ENCODE measurements around the gene CCDC149. TPM values are rescaled to one million over a fixed set of nuclear protein-coding genes. Genes with fewer than 3 reads are reported as not detected.

CCDC149 gene
- total RNA-seq, 2 donors from 2014 or later, result 13.3 to 13.5 TPM

- TF ChIP-seq, protein P1, sequence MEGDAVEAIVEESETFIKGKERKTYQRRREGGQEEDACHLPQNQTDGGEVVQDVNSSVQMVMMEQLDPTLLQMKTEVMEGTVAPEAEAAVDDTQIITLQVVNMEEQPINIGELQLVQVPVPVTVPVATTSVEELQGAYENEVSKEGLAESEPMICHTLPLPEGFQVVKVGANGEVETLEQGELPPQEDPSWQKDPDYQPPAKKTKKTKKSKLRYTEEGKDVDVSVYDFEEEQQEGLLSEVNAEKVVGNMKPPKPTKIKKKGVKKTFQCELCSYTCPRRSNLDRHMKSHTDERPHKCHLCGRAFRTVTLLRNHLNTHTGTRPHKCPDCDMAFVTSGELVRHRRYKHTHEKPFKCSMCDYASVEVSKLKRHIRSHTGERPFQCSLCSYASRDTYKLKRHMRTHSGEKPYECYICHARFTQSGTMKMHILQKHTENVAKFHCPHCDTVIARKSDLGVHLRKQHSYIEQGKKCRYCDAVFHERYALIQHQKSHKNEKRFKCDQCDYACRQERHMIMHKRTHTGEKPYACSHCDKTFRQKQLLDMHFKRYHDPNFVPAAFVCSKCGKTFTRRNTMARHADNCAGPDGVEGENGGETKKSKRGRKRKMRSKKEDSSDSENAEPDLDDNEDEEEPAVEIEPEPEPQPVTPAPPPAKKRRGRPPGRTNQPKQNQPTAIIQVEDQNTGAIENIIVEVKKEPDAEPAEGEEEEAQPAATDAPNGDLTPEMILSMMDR (IDR thresholded peaks at IDR 0.05), result no peak
- H3K27me3 ChIP-seq, result no peaks in the 10 kb centered on the region
- no peak overlapping the region for H3K27ac ChIP-seq
- no peak overlapping the region for H3K9ac ChIP-seq (ENCODE audit: low read depth in 2 of 2, low read length in 2 of 2)
- no peaks in the 10 kb centered on the region for H3K4me1 ChIP-seq
- no peaks in the 10 kb centered on the region for H3K36me3 ChIP-seq
- DNase-seq, result no peak
- no peak overlapping the region for H3K4me3 ChIP-seq
- H3K9me3 ChIP-seq, result no peaks in the 10 kb centered on the region
- intact Hi-C loops (cut with DNase I), result no loop called here
Measured at GRCh38 chr4:24770667-24771066, 142.2 kb downstream of the CCDC149 start.

- no peaks in the 10 kb centered on the region for H3K4me1 ChIP-seq
- H3K4me3 ChIP-seq, result no peak overlapping the region
- H3K9ac ChIP-seq (ENCODE audit: low read depth in 2 of 2, low read length in 2 of 2), result no peak overlapping the region
- H3K27ac ChIP-seq, result no peak overlapping the region
- no peaks in the 10 kb centered on the region for H3K9me3 ChIP-seq
- TF ChIP-seq, protein P1 (IDR thresholded peaks at IDR 0.05), result no peak
- no peaks in the 10 kb centered on the region for H3K36me3 ChIP-seq
- intact Hi-C loops (cut with DNase I), result no loop called here
- DNase-seq, result no peak
- no peaks in the 10 kb centered on the region for H3K27me3 ChIP-seq
Measured at GRCh38 chr4:24770032-24770584, 142.7 kb downstream of the CCDC149 start.

- Histone ChIP-seq H3K4me3 (no peak overlapping the region), H3K4me1 (no peaks in the 10 kb centered on the region), H3K27ac (no peak overlapping the region), H3K9me3 (no peaks in the 10 kb centered on the region), H3K36me3 (no peaks in the 10 kb centered on the region), H3K9ac (ENCODE audit: low read depth in 2 of 2, low read length in 2 of 2) (no peak overlapping the region), H3K27me3 (no peaks in the 10 kb centered on the region)
- TF ChIP-seq, protein P1 (IDR thresholded peaks at IDR 0.05), result no peak
- no peak for DNase-seq
- intact Hi-C loops (cut with DNase I), result no loop called here
Measured at GRCh38 chr4:24769571-24769970, 143.3 kb downstream of the CCDC149 start.

DNA sequence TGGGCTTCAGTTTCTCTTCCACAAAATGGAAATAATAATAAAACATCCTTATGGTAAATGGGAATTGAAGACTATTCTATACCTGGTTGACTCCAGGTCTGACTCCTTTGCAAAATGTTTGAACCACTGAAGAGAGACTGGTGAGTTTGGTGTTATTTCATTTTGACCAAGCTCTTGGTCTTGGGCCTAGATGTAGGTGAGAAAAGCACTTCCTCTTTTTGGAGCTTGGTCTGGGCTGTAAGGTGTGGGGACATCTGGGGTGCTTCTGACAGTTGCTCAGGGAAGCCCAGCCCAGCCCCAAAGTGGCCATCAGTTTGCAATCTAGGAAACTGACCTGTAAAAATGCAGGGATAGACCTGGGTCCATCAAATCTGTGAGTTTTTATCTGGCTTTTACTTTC, 144.2 kb downstream of the CCDC149 start:
- Histone ChIP-seq H3K27ac (no peak overlapping the region), H3K36me3 (no peaks in the 10 kb centered on the region), H3K9ac (ENCODE audit: low read depth in 2 of 2, low read length in 2 of 2) (no peak overlapping the region), H3K9me3 (no peaks in the 10 kb centered on the region), H3K27me3 (no peaks in the 10 kb centered on the region), H3K4me1 (no peaks in the 10 kb centered on the region), H3K4me3 (no peak overlapping the region)
- intact Hi-C loops (cut with DNase I), result no loop called here
- DNase-seq, result no peak
- TF ChIP-seq, protein P1 (IDR thresholded peaks at IDR 0.05), result no peak

- no peak overlapping the region for H3K9ac ChIP-seq (ENCODE audit: low read depth in 2 of 2, low read length in 2 of 2)
- no peaks in the 10 kb centered on the region for H3K36me3 ChIP-seq
- DNase-seq, result no peak
- TF ChIP-seq, protein P1 (IDR thresholded peaks at IDR 0.05), result no peak
- H3K4me1 ChIP-seq, result no peaks in the 10 kb centered on the region
- H3K27me3 ChIP-seq, result no peaks in the 10 kb centered on the region
- no peaks in the 10 kb centered on the region for H3K9me3 ChIP-seq
- H3K4me3 ChIP-seq, result no peak overlapping the region
- intact Hi-C loops (cut with DNase I), result no loop called here
- no peak overlapping the region for H3K27ac ChIP-seq
Measured at GRCh38 chr4:24768006-24768405, 144.8 kb downstream of the CCDC149 start.
